ENCODE data around the gene COX6A1. TPM values are rescaled to one million over a fixed set of nuclear protein-coding genes. Genes with fewer than 3 reads are reported as not detected.

COX6A1 gene
- total and polyA plus RNA-seq, 2 of the 13 experiments (the other 11 are each of a cell fraction or from before 2014, with no cell fraction given): 542 to 673 TPM

DNA sequence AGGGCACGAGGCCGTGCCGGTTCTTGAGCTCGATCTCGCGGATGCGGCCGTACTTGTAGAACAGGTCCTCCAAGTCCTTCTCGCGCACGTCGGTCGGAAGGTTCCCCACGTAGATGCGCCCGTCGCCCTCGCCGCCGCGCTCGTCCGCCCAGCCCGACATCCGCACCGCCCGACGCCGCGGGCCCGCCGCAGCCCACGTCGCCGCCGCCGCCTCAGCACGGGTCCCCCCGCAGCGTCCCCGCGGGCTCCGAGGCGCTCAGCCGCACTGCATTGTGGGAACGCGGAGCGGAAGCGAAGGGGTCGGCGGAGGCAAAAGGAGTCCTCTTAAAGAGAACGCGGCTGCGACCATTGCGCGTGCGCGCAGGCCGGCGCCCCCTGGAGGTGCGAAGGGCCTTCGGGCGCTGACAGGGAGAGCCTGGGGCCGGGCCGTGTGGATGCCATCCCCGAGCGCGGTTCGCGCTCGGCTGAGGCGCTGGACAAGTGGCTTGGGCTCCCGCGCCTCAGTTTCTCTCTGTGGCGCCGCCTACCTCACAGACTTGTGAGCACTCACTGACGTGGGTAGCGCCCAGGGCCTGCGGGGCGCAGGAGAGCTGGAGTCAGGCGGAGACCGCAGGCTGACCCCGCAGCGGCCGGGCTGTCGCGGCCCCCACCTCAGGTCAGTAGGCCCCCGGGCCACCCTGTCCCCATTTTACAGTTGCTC, 31.7 kb downstream of the COX6A1 start, which contains the start of gene SRSF9 (continued):
- TF ChIP-seq, protein P1, sequence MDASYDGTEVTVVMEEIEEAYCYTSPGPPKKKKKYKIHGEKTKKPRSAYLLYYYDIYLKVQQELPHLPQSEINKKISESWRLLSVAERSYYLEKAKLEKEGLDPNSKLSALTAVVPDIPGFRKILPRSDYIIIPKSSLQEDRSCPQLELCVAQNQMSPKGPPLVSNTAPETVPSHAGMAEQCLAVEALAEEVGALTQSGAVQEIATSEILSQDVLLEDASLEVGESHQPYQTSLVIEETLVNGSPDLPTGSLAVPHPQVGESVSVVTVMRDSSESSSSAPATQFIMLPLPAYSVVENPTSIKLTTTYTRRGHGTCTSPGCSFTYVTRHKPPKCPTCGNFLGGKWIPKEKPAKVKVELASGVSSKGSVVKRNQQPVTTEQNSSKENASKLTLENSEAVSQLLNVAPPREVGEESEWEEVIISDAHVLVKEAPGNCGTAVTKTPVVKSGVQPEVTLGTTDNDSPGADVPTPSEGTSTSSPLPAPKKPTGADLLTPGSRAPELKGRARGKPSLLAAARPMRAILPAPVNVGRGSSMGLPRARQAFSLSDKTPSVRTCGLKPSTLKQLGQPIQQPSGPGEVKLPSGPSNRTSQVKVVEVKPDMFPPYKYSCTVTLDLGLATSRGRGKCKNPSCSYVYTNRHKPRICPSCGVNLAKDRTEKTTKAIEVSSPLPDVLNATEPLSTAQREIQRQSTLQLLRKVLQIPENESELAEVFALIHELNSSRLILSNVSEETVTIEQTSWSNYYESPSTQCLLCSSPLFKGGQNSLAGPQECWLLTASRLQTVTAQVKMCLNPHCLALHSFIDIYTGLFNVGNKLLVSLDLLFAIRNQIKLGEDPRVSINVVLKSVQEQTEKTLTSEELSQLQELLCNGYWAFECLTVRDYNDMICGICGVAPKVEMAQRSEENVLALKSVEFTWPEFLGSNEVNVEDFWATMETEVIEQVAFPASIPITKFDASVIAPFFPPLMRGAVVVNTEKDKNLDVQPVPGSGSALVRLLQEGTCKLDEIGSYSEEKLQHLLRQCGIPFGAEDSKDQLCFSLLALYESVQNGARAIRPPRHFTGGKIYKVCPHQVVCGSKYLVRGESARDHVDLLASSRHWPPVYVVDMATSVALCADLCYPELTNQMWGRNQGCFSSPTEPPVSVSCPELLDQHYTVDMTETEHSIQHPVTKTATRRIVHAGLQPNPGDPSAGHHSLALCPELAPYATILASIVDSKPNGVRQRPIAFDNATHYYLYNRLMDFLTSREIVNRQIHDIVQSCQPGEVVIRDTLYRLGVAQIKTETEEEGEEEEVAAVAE (CRISPR knock-in tag; IDR thresholded peaks at IDR 0.05; ENCODE audit: borderline replicate concordance): 0 out of 2 replicates have a peak, but pooled peaks have one; percentile 48
- peak; percentile 52; the same call in 1 of the 2 replicates for TF ChIP-seq GATAD2A (CRISPR knock-in tag; IDR thresholded peaks at IDR 0.05)
- TF ChIP-seq ZMYM2 (CRISPR knock-in tag; IDR thresholded peaks at IDR 0.05): peak; percentile 78; the same call in 1 of the 2 replicates
- TF ChIP-seq ZNF282 (IDR thresholded peaks at IDR 0.05; ENCODE audit: partially characterized antibody): no peak
- TF ChIP-seq HOXD1 (CRISPR knock-in tag; IDR thresholded peaks at IDR 0.05): peak; percentile 11; the same call in 1 of the 2 replicates
- TF ChIP-seq FOXM1 (CRISPR knock-in tag; IDR thresholded peaks at IDR 0.05): no peak
- TF ChIP-seq POLR2G (IDR thresholded peaks at IDR 0.05; ENCODE audit: low read depth, low read length): peak; percentile 91
- peak; percentile 69; the same call in 1 of the 2 replicates for TF ChIP-seq HDAC1 (CRISPR knock-in tag; IDR thresholded peaks at IDR 0.05)
- TF ChIP-seq AGO2 (optimal IDR thresholded peaks at IDR 0.05; ENCODE audit: low read depth, low read length): no peak
- TF ChIP-seq FOSL2 (CRISPR knock-in tag; IDR thresholded peaks at IDR 0.05): no peak
- 0 out of 2 replicates have a peak, but pooled peaks have one; percentile 44 for TF ChIP-seq TOE1 (CRISPR knock-in tag; IDR thresholded peaks at IDR 0.05)
- TF ChIP-seq, protein P2, sequence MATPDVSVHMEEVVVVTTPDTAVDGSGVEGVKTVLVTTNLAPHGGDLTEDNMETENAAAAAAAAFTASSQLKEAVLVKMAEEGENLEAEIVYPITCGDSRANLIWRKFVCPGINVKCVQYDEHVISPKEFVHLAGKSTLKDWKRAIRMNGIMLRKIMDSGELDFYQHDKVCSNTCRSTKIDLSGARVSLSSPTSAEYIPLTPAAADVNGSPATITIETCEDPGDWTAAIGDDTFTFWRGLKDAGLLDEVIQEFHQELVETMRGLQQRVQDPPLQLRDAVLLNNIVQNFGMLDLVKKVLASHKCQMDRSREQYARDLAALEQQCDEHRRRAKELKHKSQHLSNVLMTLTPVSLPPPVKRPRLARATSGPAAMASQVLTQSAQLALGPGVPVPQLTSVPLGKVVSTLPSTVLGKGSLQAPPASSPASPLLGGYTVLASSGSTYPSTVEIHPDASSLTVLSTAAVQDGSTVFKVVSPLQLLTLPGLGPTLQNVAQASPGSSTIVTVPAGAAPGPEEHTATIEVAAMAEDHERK (CRISPR knock-in tag; IDR thresholded peaks at IDR 0.05; ENCODE audit: low read depth): peak; percentile 45; the same call in 1 of the 2 replicates
- no peak for TF ChIP-seq CBX2 (IDR thresholded peaks at IDR 0.05; ENCODE audit: low read depth, low read length)
- TF ChIP-seq CBX2 (CRISPR knock-in tag; IDR thresholded peaks at IDR 0.05; ENCODE audit: low read depth): no peak
- peak; percentile 72; the same call in 1 of the 2 replicates for TF ChIP-seq ZNF788 (CRISPR knock-in tag; IDR thresholded peaks at IDR 0.05; ENCODE audit: borderline replicate concordance)
- TF ChIP-seq, protein P3, sequence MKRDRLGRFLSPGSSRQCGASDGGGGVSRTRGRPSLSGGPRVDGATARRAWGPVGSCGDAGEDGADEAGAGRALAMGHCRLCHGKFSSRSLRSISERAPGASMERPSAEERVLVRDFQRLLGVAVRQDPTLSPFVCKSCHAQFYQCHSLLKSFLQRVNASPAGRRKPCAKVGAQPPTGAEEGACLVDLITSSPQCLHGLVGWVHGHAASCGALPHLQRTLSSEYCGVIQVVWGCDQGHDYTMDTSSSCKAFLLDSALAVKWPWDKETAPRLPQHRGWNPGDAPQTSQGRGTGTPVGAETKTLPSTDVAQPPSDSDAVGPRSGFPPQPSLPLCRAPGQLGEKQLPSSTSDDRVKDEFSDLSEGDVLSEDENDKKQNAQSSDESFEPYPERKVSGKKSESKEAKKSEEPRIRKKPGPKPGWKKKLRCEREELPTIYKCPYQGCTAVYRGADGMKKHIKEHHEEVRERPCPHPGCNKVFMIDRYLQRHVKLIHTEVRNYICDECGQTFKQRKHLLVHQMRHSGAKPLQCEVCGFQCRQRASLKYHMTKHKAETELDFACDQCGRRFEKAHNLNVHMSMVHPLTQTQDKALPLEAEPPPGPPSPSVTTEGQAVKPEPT (CRISPR knock-in tag; IDR thresholded peaks at IDR 0.05; ENCODE audit: low read depth): peak; percentile 61; the same call in 1 of the 2 replicates
- TF ChIP-seq RARA (CRISPR knock-in tag; IDR thresholded peaks at IDR 0.05): peak; percentile 66
- TF ChIP-seq GZF1 (CRISPR knock-in tag; IDR thresholded peaks at IDR 0.05): peak; percentile 72; the same call in 1 of the 2 replicates
- TF ChIP-seq, protein P4, sequence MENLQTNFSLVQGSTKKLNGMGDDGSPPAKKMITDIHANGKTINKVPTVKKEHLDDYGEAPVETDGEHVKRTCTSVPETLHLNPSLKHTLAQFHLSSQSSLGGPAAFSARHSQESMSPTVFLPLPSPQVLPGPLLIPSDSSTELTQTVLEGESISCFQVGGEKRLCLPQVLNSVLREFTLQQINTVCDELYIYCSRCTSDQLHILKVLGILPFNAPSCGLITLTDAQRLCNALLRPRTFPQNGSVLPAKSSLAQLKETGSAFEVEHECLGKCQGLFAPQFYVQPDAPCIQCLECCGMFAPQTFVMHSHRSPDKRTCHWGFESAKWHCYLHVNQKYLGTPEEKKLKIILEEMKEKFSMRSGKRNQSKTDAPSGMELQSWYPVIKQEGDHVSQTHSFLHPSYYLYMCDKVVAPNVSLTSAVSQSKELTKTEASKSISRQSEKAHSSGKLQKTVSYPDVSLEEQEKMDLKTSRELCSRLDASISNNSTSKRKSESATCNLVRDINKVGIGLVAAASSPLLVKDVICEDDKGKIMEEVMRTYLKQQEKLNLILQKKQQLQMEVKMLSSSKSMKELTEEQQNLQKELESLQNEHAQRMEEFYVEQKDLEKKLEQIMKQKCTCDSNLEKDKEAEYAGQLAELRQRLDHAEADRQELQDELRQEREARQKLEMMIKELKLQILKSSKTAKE (CRISPR knock-in tag; IDR thresholded peaks at IDR 0.05; ENCODE audit: borderline replicate concordance): no peak

All from HepG2 (cell line).